ENCODE measurements around the gene CHMP6.

The CHMP6 gene

DNA sequence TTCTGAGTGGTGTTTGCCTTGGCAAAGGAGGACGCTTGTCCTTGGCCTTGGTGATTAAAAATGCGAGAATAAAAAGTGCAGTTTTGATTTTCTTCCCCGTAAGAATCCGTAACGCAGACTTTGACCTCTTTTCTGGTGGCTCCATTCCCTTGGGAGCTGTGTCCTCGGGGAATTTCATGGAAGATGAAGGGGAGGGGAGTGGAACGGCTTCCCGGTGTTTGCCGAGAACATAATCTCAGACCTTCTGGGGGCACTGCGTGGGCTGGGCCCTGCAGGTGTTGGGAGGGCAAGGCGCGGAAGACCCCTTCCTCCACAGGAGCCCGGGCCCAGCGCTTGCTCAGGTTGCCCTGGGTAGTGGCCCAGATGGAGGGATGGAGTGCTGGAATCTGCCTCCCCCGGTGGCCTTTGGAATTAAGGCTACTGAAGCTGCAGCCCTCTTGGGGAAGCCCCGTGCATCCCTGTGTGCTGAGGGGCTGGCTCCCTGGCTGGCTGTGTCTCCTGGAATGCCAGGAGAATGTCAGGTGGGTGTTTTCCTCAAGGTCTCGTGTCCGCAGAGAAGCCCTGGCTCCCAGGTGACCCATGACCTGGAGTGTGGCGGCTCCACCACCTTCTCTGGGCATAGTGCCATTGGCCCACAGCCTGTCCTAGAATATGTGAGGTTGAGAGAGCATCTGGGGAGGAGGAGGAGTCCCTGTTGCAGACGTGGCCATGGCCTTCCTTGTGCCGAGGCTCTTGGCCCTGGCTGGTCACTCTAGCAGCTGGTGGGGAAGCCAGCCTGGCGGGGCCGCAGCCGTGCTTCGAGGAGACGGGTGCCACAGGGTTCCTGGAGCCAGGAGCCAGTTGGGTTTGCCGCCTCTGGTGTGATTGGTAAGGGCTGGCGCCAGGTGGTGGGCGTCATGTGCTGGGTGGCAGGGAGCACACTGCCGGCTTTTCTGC lies 46.4 kb downstream of the CHMP6 start:
- H3K9me3 ChIP-seq (replicated peaks; ENCODE audit: low read length) = no peaks in the 10 kb centered on the region
- no peaks in the 10 kb centered on the region for H3K27me3 ChIP-seq (ENCODE audit: control insufficient read depth, insufficient read depth, low read length)
- peak overlapping the region; percentile 55 for H3K4me3 ChIP-seq (ENCODE audit: low read length)
- H3K4me2 ChIP-seq (ENCODE audit: low read length) = peak overlapping the region; percentile 94
- no peak overlapping the region for H3K9ac ChIP-seq (ENCODE audit: low read depth, low read length)
- H3K4me1 ChIP-seq (ENCODE audit: control insufficient read depth, insufficient read depth, low read length) = peaks cover 58% of the 10 kb centered on the region
- H3K36me3 ChIP-seq (ENCODE audit: insufficient read depth, low read length) = no peaks in the 10 kb centered on the region

DNA sequence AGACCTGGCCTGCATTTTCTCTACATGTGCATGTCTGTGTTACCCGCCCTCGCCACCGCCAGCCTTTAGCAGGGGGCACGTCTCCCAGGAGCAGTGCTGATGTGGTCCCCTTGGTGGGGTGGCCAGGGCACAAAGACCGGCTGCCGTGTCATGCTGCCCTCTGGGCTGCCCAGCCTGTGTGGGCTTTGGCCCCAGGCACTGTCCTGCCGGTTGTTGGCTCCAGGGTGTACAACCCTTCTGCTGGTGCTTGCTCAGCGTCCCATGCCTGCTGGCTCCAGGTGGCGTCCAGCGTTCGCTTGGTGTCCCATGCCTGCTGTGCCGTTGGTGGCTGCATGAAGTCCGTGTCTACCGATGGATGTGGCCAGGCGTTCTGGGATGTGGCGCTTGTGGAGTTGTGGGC lies 47.5 kb downstream of the CHMP6 start:
- no peaks in the 10 kb centered on the region for H3K27me3 ChIP-seq (ENCODE audit: control insufficient read depth, insufficient read depth, low read length)
- H3K9me3 ChIP-seq (replicated peaks; ENCODE audit: low read length) = no peaks in the 10 kb centered on the region
- H3K36me3 ChIP-seq (ENCODE audit: insufficient read depth, low read length) = no peaks in the 10 kb centered on the region
- peak overlapping the region; percentile 94 for H3K4me2 ChIP-seq (ENCODE audit: low read length)
- H3K4me3 ChIP-seq (ENCODE audit: low read length) = no peak overlapping the region
- H3K4me1 ChIP-seq (ENCODE audit: control insufficient read depth, insufficient read depth, low read length) = peaks cover 58% of the 10 kb centered on the region
- no peak overlapping the region for H3K9ac ChIP-seq (ENCODE audit: low read depth, low read length)

DNA sequence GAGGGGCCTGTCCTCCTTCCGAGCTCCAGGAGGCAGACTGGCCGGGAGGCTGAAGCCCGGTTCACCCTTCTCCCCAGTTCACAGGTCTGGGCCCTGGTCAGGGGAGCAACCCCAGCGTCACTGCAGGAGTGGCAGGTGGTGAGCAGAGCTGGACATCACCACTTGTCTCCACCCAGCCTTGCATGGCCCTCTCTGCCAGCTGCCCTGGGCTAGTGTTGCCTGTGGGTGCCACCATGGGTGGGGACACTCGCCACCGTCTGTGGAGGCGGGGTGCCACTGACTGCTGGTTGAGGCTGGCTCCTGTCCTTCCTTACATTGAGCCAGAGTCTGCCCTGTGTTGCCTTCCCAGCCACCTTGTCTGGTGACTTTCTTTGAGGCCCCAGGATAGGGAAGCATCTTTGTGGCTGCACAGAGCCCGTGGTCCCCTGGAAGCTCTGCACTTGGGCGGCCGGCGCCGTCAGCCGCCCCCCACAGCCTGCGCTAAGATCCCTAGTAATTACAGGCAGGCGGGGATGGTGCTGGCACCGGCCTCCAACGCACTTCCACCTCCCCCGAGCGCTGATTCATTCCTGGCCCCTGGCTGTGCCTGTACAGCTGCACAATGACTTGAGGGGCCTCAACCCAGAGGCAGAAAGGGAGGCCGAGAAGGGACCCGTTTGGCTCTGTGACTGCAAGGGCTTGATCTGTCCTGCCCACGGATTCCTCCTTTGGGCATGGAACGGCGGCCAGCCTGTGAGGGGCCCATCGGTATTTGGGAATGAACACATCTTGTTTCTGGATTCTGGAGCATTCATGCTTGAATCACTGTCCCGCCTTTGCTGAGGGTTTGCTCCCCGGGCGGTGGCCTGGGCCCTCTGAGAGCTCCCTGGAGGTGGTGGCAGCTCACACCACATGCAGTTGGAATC lies 48.5 kb downstream of the CHMP6 start:
- H3K27me3 ChIP-seq (ENCODE audit: control insufficient read depth, insufficient read depth, low read length) = no peaks in the 10 kb centered on the region
- H3K4me3 ChIP-seq (ENCODE audit: low read length) = peak overlapping the region; percentile 45
- H3K36me3 ChIP-seq (ENCODE audit: insufficient read depth, low read length) = no peaks in the 10 kb centered on the region
- H3K9me3 ChIP-seq (replicated peaks; ENCODE audit: low read length) = no peaks in the 10 kb centered on the region
- peak overlapping the region; percentile 94 for H3K4me2 ChIP-seq (ENCODE audit: low read length)
- H3K9ac ChIP-seq (ENCODE audit: low read depth, low read length) = peak overlapping the region; percentile 52
- H3K4me1 ChIP-seq (ENCODE audit: control insufficient read depth, insufficient read depth, low read length) = peaks cover 65% of the 10 kb centered on the region

DNA sequence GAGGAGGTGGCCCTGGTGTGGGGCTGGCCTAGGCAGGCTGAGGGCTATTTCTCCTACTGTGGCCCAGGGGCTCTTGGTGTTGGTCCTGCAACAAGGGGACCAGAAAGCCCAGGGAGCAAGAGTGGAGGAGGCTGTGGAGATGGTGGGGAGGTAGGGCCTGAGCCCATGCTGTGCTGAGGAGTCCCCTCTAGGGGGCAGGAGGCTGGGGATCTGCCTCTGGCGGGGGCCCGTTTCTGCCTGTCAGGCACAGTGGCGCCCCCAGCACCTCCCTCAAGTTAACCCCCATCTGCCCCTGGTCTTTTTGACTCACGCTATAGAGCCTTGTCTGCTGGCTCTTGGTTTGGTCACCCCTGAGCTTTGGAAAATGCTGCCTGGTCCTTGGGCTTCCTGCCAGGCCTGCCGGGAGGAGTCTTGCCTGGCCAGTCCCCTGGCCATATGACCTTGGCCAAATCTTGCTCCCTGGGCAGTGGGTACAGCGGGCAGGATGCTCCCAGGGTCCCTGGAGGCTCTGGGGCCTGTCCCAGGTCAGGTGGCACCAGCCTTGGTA lies 49.2 kb downstream of the CHMP6 start:
- Histone ChIP-seq H3K27me3 (ENCODE audit: control insufficient read depth, insufficient read depth, low read length) (no peaks in the 10 kb centered on the region), H3K9ac (ENCODE audit: low read depth, low read length) (peak overlapping the region; percentile 52), H3K4me2 (ENCODE audit: low read length) (peak overlapping the region; percentile 94), H3K36me3 (ENCODE audit: insufficient read depth, low read length) (no peaks in the 10 kb centered on the region), H3K4me3 (ENCODE audit: low read length) (peak overlapping the region; percentile 45), H3K9me3 (replicated peaks; ENCODE audit: low read length) (no peaks in the 10 kb centered on the region), H3K4me1 (ENCODE audit: control insufficient read depth, insufficient read depth, low read length) (peaks cover 72% of the 10 kb centered on the region)

DNA sequence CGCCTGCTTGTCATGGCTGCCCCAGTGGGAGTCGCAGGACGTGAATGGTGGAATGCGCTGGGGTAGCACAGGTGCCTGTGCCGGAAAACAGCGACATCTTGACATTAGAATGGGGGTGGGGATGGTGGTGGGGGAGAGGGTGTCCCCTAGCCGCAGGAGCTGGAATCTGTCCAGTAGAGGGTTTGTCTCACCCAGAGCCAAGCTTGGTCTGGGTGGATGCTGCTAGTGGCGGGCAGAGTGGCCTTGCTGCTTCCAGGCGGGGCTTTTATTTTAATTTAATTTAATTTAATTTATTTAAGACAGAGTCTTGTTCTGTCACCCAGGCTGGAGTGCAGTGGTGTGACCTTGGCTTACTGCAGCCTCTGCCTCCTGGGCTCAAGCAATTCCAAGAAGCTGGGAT lies 51.0 kb downstream of the CHMP6 start:
- H3K4me3 ChIP-seq (ENCODE audit: low read length) = no peak overlapping the region
- no peaks in the 10 kb centered on the region for H3K27me3 ChIP-seq (ENCODE audit: control insufficient read depth, insufficient read depth, low read length)
- H3K4me2 ChIP-seq (ENCODE audit: low read length) = no peak overlapping the region
- H3K4me1 ChIP-seq (ENCODE audit: control insufficient read depth, insufficient read depth, low read length) = peaks cover 59% of the 10 kb centered on the region
- no peaks in the 10 kb centered on the region for H3K9me3 ChIP-seq (replicated peaks; ENCODE audit: low read length)
- no peak overlapping the region for H3K9ac ChIP-seq (ENCODE audit: low read depth, low read length)
- H3K36me3 ChIP-seq (ENCODE audit: insufficient read depth, low read length) = no peaks in the 10 kb centered on the region

DNA sequence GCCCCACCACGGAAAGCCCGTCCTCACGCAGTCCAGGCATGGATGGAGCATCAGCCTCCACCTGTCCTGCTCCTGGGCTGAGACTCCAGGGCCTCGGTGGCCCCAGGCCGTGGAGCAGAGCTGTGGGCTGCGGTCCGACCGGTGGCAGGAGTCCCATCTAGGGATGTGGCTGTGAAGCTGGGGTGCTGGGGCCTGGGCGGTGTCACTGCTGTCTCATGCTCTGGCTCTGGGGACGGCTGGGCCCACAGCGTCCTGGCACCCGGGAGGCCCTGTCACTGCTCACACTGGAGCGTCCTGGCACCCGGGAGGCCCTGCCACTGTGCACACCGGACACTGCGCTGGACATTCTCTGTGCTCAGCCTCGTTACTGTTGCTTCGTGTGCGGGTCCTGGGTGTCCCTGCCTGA lies 51.7 kb downstream of the CHMP6 start:
- Histone ChIP-seq H3K9me3 (replicated peaks; ENCODE audit: low read length) (no peaks in the 10 kb centered on the region), H3K4me3 (ENCODE audit: low read length) (no peak overlapping the region), H3K36me3 (ENCODE audit: insufficient read depth, low read length) (no peaks in the 10 kb centered on the region), H3K9ac (ENCODE audit: low read depth, low read length) (no peak overlapping the region), H3K4me2 (ENCODE audit: low read length) (no peak overlapping the region), H3K4me1 (ENCODE audit: control insufficient read depth, insufficient read depth, low read length) (peaks cover 52% of the 10 kb centered on the region), H3K27me3 (ENCODE audit: control insufficient read depth, insufficient read depth, low read length) (no peaks in the 10 kb centered on the region)

DNA sequence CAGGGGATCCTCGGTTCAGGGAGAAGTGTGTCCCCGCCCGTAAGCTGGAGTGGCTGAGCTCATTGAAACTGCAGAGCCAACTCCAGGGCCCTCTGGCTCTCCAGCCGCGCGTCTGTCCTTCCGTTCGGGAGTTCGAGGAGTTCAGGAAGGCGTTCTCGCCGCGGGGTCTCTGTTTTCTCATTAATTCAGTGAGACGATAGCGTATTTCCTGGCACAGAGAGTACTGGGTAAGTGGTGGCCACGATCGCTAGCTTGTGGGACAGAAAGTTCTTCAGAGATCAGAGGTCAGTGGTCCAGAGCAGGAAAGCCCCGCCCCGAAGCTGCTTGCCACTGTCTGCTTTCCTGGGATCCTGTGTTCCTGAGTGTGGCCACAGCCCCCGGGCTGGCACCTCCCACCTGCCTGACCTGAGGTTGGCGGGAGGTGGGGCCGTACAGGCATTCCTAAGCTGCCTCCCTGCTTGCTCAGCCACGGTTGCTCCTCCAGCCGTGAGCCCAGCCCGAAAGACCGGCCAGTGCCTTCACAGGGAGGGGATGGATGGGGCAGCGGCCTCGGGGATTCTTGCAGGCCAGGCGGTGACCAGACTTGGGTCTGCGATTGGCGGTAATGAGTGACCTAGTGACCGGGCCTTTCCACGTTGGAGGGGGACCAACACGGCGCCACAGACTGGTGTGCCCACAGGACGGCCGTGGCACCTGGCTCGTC lies 52.2 kb downstream of the CHMP6 start:
- Histone ChIP-seq H3K4me2 (ENCODE audit: low read length) (peak overlapping the region; percentile 75), H3K4me3 (ENCODE audit: low read length) (no peak overlapping the region), H3K9me3 (replicated peaks; ENCODE audit: low read length) (no peaks in the 10 kb centered on the region), H3K27me3 (ENCODE audit: control insufficient read depth, insufficient read depth, low read length) (no peaks in the 10 kb centered on the region), H3K4me1 (ENCODE audit: control insufficient read depth, insufficient read depth, low read length) (peaks cover 46% of the 10 kb centered on the region), H3K36me3 (ENCODE audit: insufficient read depth, low read length) (no peaks in the 10 kb centered on the region), H3K9ac (ENCODE audit: low read depth, low read length) (no peak overlapping the region)

DNA sequence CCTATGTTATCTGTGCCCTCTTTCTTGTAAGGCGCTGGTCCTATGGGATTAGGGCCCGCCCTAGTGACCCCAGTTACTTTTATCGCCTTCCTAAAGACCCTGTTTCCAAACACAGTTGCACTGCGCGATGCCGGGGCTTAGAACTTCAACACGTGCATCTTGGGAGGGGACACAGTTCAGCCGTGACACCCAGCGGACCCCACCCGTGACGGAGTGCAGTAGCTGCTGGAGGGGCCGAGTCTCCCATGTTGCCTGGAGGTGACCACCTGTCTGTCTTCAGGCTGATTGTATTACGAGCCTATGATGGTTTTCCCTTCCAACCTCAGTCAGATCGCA lies 52.8 kb downstream of the CHMP6 start:
- Histone ChIP-seq H3K36me3 (ENCODE audit: insufficient read depth, low read length) (no peaks in the 10 kb centered on the region), H3K27me3 (ENCODE audit: control insufficient read depth, insufficient read depth, low read length) (no peaks in the 10 kb centered on the region), H3K9ac (ENCODE audit: low read depth, low read length) (no peak overlapping the region), H3K9me3 (replicated peaks; ENCODE audit: low read length) (no peaks in the 10 kb centered on the region), H3K4me1 (ENCODE audit: control insufficient read depth, insufficient read depth, low read length) (peaks cover 41% of the 10 kb centered on the region), H3K4me2 (ENCODE audit: low read length) (peak overlapping the region; percentile 75), H3K4me3 (ENCODE audit: low read length) (no peak overlapping the region)

DNA sequence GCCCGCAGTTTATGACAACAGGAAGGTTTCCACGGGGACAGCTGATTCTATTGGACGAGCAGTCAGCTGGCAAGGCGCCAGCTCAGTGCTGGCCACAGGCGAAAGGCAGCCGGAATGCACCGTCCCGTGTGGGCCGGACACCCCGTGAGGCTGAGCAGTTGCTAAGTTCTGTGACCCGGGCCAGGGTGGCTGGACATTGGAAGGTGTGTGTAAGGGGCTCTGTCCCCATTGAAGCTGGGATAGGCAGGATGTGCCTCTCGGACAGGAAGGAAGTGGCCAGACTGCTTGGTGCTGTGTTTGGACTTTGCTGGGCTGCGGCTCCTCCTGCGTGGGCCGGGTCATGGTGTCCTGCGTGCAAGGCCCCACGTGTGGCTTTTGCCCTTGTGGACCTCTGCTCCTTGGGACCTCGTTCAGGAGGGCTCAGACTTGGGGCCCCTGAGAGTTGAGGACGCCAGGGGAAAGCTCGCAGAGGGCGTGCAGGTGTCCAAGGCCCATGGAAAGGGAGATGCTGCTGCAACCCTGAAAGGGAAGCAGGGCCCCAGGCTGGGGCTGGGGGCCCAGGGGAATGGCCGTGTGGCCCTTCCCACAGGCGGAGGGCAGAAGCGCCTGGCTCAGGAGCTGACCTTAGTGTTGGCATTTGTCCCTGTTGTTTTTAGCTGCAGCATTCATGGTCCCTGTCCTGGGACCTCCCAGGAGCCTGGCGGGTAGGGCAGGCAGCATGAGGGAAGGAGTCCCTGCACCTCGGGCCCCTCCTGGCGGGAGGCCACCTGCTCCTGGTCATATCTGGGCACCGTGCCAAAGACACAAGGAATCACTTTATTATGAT lies 53.3 kb downstream of the CHMP6 start:
- Histone ChIP-seq H3K9ac (ENCODE audit: low read depth, low read length) (peak overlapping the region; percentile 44), H3K9me3 (replicated peaks; ENCODE audit: low read length) (no peaks in the 10 kb centered on the region), H3K36me3 (ENCODE audit: insufficient read depth, low read length) (no peaks in the 10 kb centered on the region), H3K27me3 (ENCODE audit: control insufficient read depth, insufficient read depth, low read length) (no peaks in the 10 kb centered on the region), H3K4me1 (ENCODE audit: control insufficient read depth, insufficient read depth, low read length) (peaks cover 35% of the 10 kb centered on the region), H3K4me2 (ENCODE audit: low read length) (peak overlapping the region; percentile 75), H3K4me3 (ENCODE audit: low read length) (peak overlapping the region; percentile 53)

DNA sequence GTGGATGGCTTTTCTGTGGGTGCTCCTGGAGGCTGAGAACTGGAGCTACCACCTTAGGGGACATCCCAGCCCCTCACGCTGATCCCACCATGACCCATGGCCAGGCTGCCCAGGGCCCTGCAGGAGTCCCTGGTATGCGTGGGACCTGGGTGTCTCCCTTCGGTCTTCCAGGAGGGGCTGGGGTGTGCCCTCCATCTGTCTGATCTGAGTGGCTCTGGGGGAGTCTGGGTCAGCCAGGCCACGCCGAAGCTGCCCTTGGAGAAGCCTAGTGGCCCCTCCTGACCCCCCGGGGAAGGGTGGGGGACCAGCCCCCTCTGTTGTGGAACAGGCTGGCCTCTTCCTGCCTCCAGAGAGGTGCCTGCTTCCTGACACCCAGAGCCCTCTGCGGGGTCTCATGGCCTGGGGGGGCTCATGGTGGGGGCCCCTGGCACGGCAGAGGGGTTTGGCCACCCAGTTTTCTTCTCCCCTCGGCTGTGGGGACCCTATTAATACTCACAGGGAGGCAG lies 54.0 kb downstream of the CHMP6 start:
- Histone ChIP-seq H3K27me3 (ENCODE audit: control insufficient read depth, insufficient read depth, low read length) (no peaks in the 10 kb centered on the region), H3K9ac (ENCODE audit: low read depth, low read length) (no peak overlapping the region), H3K4me3 (ENCODE audit: low read length) (no peak overlapping the region), H3K4me2 (ENCODE audit: low read length) (peak overlapping the region; percentile 75), H3K36me3 (ENCODE audit: insufficient read depth, low read length) (no peaks in the 10 kb centered on the region), H3K4me1 (ENCODE audit: control insufficient read depth, insufficient read depth, low read length) (peaks cover 28% of the 10 kb centered on the region), H3K9me3 (replicated peaks; ENCODE audit: low read length) (no peaks in the 10 kb centered on the region)
